K562 (cell line): ENCODE measurements around the gene NT5C1A. TPM values are rescaled to one million over a fixed set of nuclear protein-coding genes. Genes with fewer than 3 reads are reported as not detected.
A peak's percentile ranks its signal among the peaks of the same experiment; 100 is the strongest.

Source experiments
- CCAR2 ChIP-seq: fragments of 200-400 bp; formaldehyde crosslinking; IDR thresholded peaks from 2 replicates; pipeline ENCODE4 v1.6.1; 2017; ENCODE audit warnings: mild to moderate bottlenecking, low read depth, low read length
- CHCHD3 ChIP-seq: fragments of 250-450 bp; sonication (Bioruptor Pico); IDR thresholded peaks from 2 replicates; pipeline ENCODE4 v2.1.2; 2022; ENCODE audit warnings: mild to moderate bottlenecking
- CREB3 ChIP-seq: fragments of 450-650 bp; conservative IDR thresholded peaks from 2 replicates; pipeline ENCODE4 v1.6.1; 2016; ENCODE audit warnings: missing genetic modification characterization, low read depth, mild to moderate bottlenecking, missing compliant biosample characterization, moderate library complexity
- FOXJ2 ChIP-seq: fragments of 200-800 bp; sonication (Bioruptor generic); IDR thresholded peaks from 2 replicates; pipeline ENCODE4 v1.6.1; 2016; ENCODE audit warnings: missing genetic modification characterization, missing compliant biosample characterization
- HBP1 ChIP-seq: fragments of 450-650 bp; formaldehyde crosslinking; IDR thresholded peaks from 2 replicates; pipeline ENCODE4 v1.4.0; 2022; ENCODE audit warnings: missing genetic modification characterization
- HCFC1 ChIP-seq: IDR thresholded peaks from 2 replicates; pipeline ENCODE4 v1.6.1; 2012; ENCODE audit warnings: low read depth, low read length, improper control_type of control experiment
- KLF6 ChIP-seq: fragments of 250-450 bp; sonication (Bioruptor Pico); IDR thresholded peaks from 2 replicates; pipeline ENCODE4 v1.4.0; 2020; ENCODE audit warnings: mild to moderate bottlenecking, moderate library complexity, borderline replicate concordance
- PRMT5 ChIP-seq: sonication (generic); formaldehyde crosslinking; IDR thresholded peaks from 2 replicates; pipeline ENCODE4 v1.5.0; 2020; ENCODE audit warnings: missing genetic modification reagents
- PTTG1 ChIP-seq: fragments of 450-650 bp; IDR thresholded peaks from 2 replicates; pipeline ENCODE4 v1.6.1; 2016; ENCODE audit warnings: low read depth, mild to moderate bottlenecking, missing genetic modification characterization, missing compliant biosample characterization
- RBBP5 ChIP-seq: fragments of 200-600 bp; sonication (generic); IDR thresholded peaks from 2 replicates; pipeline ENCODE4 v1.6.1; 2012; ENCODE audit warnings: borderline replicate concordance, mild to moderate bottlenecking, low read length, control low read depth, inconsistent platforms; ENCODE audit not compliant: insufficient read depth, poor library complexity, severe bottlenecking
- RHOXF2B ChIP-seq: fragments of 250-450 bp; sonication (Bioruptor Pico); conservative IDR thresholded peaks from 2 replicates; pipeline ENCODE4 v1.5.1; 2021
- ZNF778 ChIP-seq: fragments of 450-650 bp; formaldehyde crosslinking; IDR thresholded peaks from 2 replicates; pipeline ENCODE4 v1.4.0; 2020; ENCODE audit warnings: mild to moderate bottlenecking, moderate library complexity
- polyA plus RNA-seq, 8 experiments: library from polyadenylated mRNA; depleted of rRNA in 4 of 8; stranded (reverse) in 5 of 8; unstranded in 3 of 8; fragments of >200 nt; fragmentation: Nextera tagmentation in 2 of 8; fragmentation: Illumina TruSeq in 1 of 8; extraction: Ambion mirVana in 2 of 8; extraction: Trizol in 1 of 8; gene quantifications; 2 replicates each; pipeline versions ENCODE4 v1.2.1 to v1.2.3, GENCODE V29; 2011 to 2014; ENCODE audit warnings: inconsistent platforms in 1 of 8, missing spikeins in 1 of 8
- total RNA-seq, 7 experiments: library from RNA; depleted of rRNA in 6 of 7; stranded (reverse); fragments of >200 nt in 6 of 7; fragmentation: Illumina TruSeq in 2 of 7; extraction: Trizol in 2 of 7; gene quantifications; 2 replicates each; pipeline versions ENCODE4 v1.2.1 to v1.2.3, GENCODE V29; 2011 to 2021; ENCODE audit warnings: low replicate concordance in 1 of 7
- TF ChIP-seq, protein P1 (sequence below): sonication (generic); formaldehyde crosslinking; IDR thresholded peaks from 2 replicates; pipeline ENCODE4 v1.8.0; 2022; ENCODE audit warnings: mild to moderate bottlenecking, low read depth, missing genetic modification reagents

The NT5C1A gene
- total and polyA plus RNA-seq, 9 of the 15 experiments (the other 6 are each of a cell fraction or from before 2014, with no cell fraction given), result not detected

DNA sequence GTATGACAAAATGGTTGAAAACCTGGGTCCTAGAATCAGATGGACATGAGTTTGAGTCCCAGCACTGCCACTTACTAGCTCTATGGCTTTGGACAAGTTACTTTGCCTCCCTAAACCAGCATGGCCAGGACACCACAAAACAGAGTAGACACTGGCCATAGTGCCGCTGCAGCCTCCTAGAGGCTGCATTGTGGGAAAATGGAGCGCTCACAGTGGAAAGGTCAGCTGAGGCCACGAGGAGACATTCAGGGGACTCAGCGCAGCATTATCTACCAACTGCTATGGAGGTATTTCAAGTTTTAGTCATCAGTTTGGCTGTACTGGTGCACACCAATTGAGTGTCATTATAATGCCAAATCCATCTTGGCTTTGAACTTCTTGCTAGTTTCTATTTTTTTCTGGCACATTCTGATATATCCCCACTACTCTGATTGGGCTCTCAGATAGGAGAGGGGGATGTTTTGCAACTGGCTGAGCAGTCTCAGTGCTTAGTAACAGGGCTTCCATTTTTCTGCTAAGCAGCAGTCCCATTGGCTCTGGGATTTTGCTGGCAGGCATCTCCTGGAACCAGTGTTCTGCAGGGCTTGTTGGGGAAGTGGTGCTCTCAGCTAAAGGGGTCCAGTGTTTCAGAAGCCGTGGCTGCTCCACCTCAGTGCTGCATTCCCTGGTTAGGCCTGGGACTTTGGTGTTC lies 16.2 kb downstream of the NT5C1A start (continued):
- TF ChIP-seq, protein P1, sequence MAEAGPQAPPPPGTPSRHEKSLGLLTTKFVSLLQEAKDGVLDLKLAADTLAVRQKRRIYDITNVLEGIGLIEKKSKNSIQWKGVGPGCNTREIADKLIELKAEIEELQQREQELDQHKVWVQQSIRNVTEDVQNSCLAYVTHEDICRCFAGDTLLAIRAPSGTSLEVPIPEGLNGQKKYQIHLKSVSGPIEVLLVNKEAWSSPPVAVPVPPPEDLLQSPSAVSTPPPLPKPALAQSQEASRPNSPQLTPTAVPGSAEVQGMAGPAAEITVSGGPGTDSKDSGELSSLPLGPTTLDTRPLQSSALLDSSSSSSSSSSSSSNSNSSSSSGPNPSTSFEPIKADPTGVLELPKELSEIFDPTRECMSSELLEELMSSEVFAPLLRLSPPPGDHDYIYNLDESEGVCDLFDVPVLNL, result no peak
- no peak for TF ChIP-seq RBBP5
- no peak for TF ChIP-seq KLF6
- TF ChIP-seq ZNF778 (CRISPR knock-in tag), result no peak
- TF ChIP-seq HBP1, result no peak
- no peak for TF ChIP-seq CCAR2
- TF ChIP-seq CHCHD3, result no peak
- no peak for TF ChIP-seq PRMT5 (CRISPR knock-in tag)
- TF ChIP-seq CREB3 (tag), result peak; percentile 21; the same call in 1 of the 2 replicates
- no peak for TF ChIP-seq RHOXF2B
- no peak for TF ChIP-seq HCFC1
- TF ChIP-seq FOXJ2, result no peak
- TF ChIP-seq PTTG1 (tag), result 0 out of 2 replicates have a peak, but pooled peaks have one; percentile 18
